Stimulated activated effector memory CD8-positive, alpha-beta T cell treated with anti-CD3 and anti-CD28 coated beads, Interleukin-12 subunit alpha, Interleukin-12 subunit beta, amount 100 ng/mL, for 72 hours (primary cell): ENCODE data around the gene AGTRAP.
A peak's percentile ranks its signal among the peaks of the same experiment; 100 is the strongest.

ENCODE experiments used
- ATAC-seq: fragments of 150-1000 bp; cut with Tn5 transposase; 2 replicates; pipeline ENCODE4 v1.10.0; 2021
- DNase-seq, 2 donors: peaks; one replicate each; pipeline ENCODE4 v3.0.0; 2021 to 2022; ENCODE audit warnings: low spot score in 2 of 2
- H3K27ac Mint-ChIP-seq: one replicate; pipeline ENCODE4 v1.8.0; 2022; ENCODE audit warnings: mild to moderate bottlenecking, mixed read lengths
- H3K36me3 Mint-ChIP-seq: one replicate; pipeline ENCODE4 v1.8.0; 2022; ENCODE audit warnings: mild to moderate bottlenecking, mixed read lengths
- H3K4me1 Mint-ChIP-seq: one replicate; pipeline ENCODE4 v1.8.0; 2022; ENCODE audit warnings: mixed read lengths
- H3K4me3 Mint-ChIP-seq: one replicate; pipeline ENCODE4 v1.8.0; 2022; ENCODE audit warnings: mild to moderate bottlenecking, mixed read lengths
- H3K9me3 Mint-ChIP-seq: one replicate; pipeline ENCODE4 v1.8.0; 2022; ENCODE audit warnings: mixed read lengths

The AGTRAP gene

GRCh38 chr1:11701981-11702803 is 33.7 kb upstream of the AGTRAP start:
- Mint-ChIP-seq H3K4me1 (peaks cover 9% of the 10 kb centered on the region), H3K36me3 (no peaks in the 10 kb centered on the region), H3K27ac (no peak overlapping the region), H3K4me3 (no peak overlapping the region), H3K9me3 (no peaks in the 10 kb centered on the region)
- DNase-seq (no peak), ATAC-seq (no peak)

GRCh38 chr1:11703357-11704193 is 32.4 kb upstream of the AGTRAP start:
- ATAC-seq (no peak), DNase-seq (no peak)
- Mint-ChIP-seq H3K36me3 (no peaks in the 10 kb centered on the region), H3K4me3 (no peak overlapping the region), H3K4me1 (peaks cover 11% of the 10 kb centered on the region), H3K9me3 (no peaks in the 10 kb centered on the region), H3K27ac (no peak overlapping the region)

- H3K9me3 Mint-ChIP-seq = no peaks in the 10 kb centered on the region
- peaks cover 16% of the 10 kb centered on the region for H3K4me1 Mint-ChIP-seq
- no peak overlapping the region for H3K27ac Mint-ChIP-seq
- no peak overlapping the region for H3K4me3 Mint-ChIP-seq
- no peaks in the 10 kb centered on the region for H3K36me3 Mint-ChIP-seq
- ATAC-seq (no peak), DNase-seq (no peak)
Observed at GRCh38 chr1:11704194-11704529, 31.8 kb upstream of the AGTRAP start.

- DNase-seq (no peak), ATAC-seq (no peak)
- Mint-ChIP-seq H3K36me3 (no peaks in the 10 kb centered on the region), H3K4me3 (no peak overlapping the region), H3K4me1 (peaks cover 16% of the 10 kb centered on the region), H3K9me3 (no peaks in the 10 kb centered on the region), H3K27ac (no peak overlapping the region)
Observed at GRCh38 chr1:11704691-11705475, 31.1 kb upstream of the AGTRAP start.

DNA sequence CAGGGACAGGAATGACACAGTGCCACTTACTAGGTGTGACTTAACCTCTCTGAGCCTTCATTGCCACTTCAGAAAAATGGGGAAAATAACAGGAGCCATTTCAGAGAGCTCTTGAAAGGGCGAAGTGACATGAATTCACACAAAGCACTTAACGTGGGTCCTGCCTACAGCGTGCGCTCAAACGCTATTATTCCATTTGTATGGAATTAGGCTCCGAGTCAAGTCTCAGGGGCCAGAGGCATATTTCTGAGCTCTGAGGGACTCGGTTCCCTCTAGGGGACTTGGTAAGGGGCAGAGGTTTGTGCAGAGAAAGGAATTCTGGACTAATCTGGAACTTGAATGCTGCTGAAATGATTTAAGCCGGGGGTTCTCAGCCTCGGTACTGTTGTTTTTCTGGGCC is 30.3 kb upstream of the AGTRAP start:
- H3K9me3 Mint-ChIP-seq = no peaks in the 10 kb centered on the region
- DNase-seq (no peak), ATAC-seq (no peak)
- peaks cover 16% of the 10 kb centered on the region for H3K4me1 Mint-ChIP-seq
- H3K36me3 Mint-ChIP-seq = no peaks in the 10 kb centered on the region
- H3K27ac Mint-ChIP-seq = no peak overlapping the region
- H3K4me3 Mint-ChIP-seq = no peak overlapping the region

- peaks cover 16% of the 10 kb centered on the region for H3K4me1 Mint-ChIP-seq
- DNase-seq = no peak
- ATAC-seq = no peak
- no peaks in the 10 kb centered on the region for H3K36me3 Mint-ChIP-seq
- H3K4me3 Mint-ChIP-seq = no peak overlapping the region
- H3K9me3 Mint-ChIP-seq = no peaks in the 10 kb centered on the region
- no peak overlapping the region for H3K27ac Mint-ChIP-seq
Observed at GRCh38 chr1:11706292-11706691, 29.6 kb upstream of the AGTRAP start.

DNA sequence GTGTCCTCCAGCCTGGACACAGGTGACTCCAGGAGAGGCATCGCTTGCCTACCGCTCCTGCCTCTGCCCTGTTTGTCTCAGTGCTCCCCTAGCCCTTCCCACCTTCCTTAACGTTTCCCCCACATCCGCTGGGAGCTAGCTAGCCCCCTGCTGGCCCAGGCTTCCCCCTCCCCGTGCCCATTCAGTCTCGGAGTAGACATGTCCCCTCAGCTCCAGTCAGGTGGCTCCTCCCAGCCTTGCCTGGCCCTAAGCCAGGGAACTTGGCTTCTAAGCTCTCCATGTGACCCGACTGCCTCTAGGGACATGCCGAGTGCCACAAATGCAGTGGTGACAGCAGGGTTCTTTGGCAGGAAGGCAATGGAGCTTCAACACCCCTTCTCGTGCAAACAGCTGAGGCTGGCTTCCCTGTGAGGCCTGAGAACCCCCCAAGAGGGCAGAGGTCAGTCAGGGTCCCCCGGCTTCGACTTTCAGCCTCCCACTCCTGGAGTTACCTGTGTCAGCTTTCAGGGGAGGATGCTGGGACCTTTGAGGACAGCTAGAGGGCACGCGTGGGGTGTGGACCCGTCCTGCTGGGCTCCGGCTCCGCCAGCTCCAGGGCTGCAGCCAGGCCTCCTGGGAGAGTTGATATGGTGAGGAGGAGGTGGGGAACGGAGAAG is 28.2 kb upstream of the AGTRAP start:
- Mint-ChIP-seq H3K9me3 (no peaks in the 10 kb centered on the region), H3K27ac (no peak overlapping the region), H3K4me1 (peaks cover 16% of the 10 kb centered on the region), H3K4me3 (no peak overlapping the region), H3K36me3 (no peaks in the 10 kb centered on the region)
- no peak for DNase-seq
- no peak for ATAC-seq

DNA sequence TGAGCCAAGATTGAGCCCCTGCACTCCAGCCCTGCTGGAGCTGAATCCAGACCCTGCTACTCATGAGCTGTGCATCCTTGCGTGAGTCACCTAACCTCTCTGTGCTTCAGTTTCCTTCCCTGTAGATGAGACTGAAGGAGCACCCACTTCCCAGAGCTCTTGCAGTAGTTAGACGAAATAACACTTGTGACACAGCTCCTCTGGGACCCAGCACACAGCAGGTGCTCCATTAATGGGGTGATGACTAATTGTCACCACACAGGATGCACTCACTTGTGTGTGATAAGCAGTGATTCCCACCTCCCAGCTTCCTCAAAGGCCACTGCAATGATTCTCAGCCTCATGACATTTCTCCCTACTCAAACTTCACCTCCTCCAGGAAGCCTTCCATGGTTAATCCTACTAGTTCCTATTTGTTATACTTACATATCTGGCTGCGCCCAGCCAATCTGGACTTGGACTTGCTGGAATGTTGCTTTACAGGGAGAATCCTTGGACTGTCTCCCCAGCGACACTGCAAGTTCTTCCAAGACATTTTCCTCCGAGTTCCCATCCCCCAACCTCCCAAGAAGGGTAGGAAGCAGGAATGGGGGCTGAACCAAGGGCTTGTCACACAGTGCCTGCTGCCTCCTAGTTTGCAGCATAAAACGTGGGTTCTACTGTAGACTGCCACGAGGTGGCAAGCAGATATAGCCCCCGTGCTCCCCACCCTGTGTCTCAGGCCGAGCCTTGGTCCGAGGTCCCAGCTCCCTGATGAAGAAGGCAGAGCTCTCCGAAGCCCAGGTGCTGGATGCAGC is 27.2 kb upstream of the AGTRAP start:
- DNase-seq (no peak), ATAC-seq (peak; percentile 36)
- Mint-ChIP-seq H3K4me3 (no peak overlapping the region), H3K4me1 (peaks cover 8% of the 10 kb centered on the region), H3K36me3 (no peaks in the 10 kb centered on the region), H3K27ac (no peak overlapping the region), H3K9me3 (no peaks in the 10 kb centered on the region)

- Mint-ChIP-seq H3K9me3 (no peaks in the 10 kb centered on the region), H3K4me3 (no peak overlapping the region), H3K27ac (no peak overlapping the region), H3K36me3 (no peaks in the 10 kb centered on the region), H3K4me1 (peaks cover 7% of the 10 kb centered on the region)
- DNase-seq (no peak), ATAC-seq (no peak)
Observed at GRCh38 chr1:11711490-11711889, 24.4 kb upstream of the AGTRAP start.

DNA sequence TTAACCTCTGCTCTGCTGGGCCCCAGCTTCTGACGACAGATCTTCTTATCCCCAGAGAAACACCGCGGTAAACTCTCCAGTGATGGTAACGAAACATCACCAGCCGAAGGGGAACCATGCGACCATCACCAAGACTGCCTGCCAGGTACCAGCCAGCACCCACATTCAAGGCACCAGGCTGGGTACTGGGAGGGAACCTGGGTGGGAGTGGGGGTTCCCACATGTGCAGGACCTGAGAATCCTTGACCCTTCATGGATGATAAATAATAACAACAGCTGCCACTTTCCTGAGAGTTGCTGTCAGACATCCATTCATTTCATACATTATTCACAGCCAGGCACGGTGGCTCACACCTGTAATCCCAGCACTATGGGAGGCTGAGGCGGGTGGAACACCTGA is 23.7 kb upstream of the AGTRAP start:
- DNase-seq (no peak), ATAC-seq (no peak)
- Mint-ChIP-seq H3K27ac (no peak overlapping the region), H3K4me3 (no peak overlapping the region), H3K4me1 (peaks cover 7% of the 10 kb centered on the region), H3K9me3 (no peaks in the 10 kb centered on the region), H3K36me3 (no peaks in the 10 kb centered on the region)

GRCh38 chr1:11713095-11713494 is 22.8 kb upstream of the AGTRAP start:
- H3K4me3 Mint-ChIP-seq = no peak overlapping the region
- peaks cover 7% of the 10 kb centered on the region for H3K4me1 Mint-ChIP-seq
- H3K36me3 Mint-ChIP-seq = no peaks in the 10 kb centered on the region

DNA sequence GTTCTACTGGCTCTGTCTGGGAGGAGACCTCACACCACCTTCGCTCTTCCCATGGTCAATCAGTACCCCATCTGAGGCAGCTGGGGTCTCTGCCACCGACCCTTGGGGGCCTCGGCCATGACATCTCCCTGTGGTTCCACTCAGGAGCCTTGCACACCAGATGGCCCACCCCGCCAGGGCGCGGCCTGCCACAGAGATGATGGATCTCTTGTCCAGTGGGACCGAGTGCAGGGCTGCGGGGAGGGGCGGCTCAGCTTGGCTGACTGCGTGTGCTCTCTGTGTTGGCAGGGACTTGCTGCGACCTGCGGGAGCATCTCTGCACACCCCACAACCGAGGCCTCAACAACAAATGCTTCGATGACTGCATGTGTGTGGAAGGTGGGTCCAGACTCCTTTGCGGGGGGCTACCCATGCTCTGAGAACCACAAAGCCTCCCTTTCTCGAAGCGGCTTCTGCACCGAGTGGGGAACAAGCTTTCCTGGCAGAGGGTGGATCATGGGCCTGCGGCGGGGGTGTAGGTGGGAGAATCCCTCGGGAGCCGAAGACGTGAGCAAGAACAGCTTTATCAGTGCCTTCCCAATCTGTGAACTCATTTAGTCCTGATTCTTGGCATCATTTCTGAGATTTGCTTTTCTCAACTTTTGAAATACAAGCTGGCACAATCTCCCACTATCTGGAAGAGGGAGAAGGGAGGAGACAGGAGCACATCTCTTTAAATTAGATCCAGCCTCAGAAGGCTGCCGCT is 20.9 kb upstream of the AGTRAP start:
- ATAC-seq (no peak), DNase-seq (no peak)
- no peak overlapping the region for H3K4me3 Mint-ChIP-seq
- H3K4me1 Mint-ChIP-seq = peaks cover 15% of the 10 kb centered on the region
- no peak overlapping the region for H3K27ac Mint-ChIP-seq
- no peaks in the 10 kb centered on the region for H3K9me3 Mint-ChIP-seq
- no peaks in the 10 kb centered on the region for H3K36me3 Mint-ChIP-seq

More at GRCh38 chr1:11713095-11713494, 22.8 kb upstream of the AGTRAP start:
- H3K9me3 Mint-ChIP-seq = no peaks in the 10 kb centered on the region
- ATAC-seq = no peak
- DNase-seq = no peak
- H3K27ac Mint-ChIP-seq = no peak overlapping the region

GRCh38 chr1:11719313-11720032 is 16.5 kb upstream of the AGTRAP start:
- no peaks in the 10 kb centered on the region for H3K9me3 Mint-ChIP-seq
- ATAC-seq = peak; percentile 91

More at GRCh38 chr1:11719313-11720032, 16.5 kb upstream of the AGTRAP start:
- DNase-seq = peak; percentile 80 to 90
- peak overlapping the region; percentile 94 for H3K27ac Mint-ChIP-seq
- peak overlapping the region; percentile 82 for H3K4me3 Mint-ChIP-seq
- H3K36me3 Mint-ChIP-seq = no peaks in the 10 kb centered on the region
- H3K4me1 Mint-ChIP-seq = peaks cover 15% of the 10 kb centered on the region
